K562 (cell line): ENCODE data around the gene RBM5. TPM values are rescaled to one million over a fixed set of nuclear protein-coding genes. Genes with fewer than 3 reads are reported as not detected.

Source experiments
- ATAC-seq: fragments of 200-7000 bp; cut with Tn5 transposase; 3 replicates; pipeline ENCODE4 v1.9.1; 2020; ENCODE audit warnings: moderate library complexity
- BruUV-seq: library from RNA; stranded (reverse); fragments of 400-500 nt; replicated peaks from 2 replicates; lab custom pipeline; 2021; lab: Mats Ljungman, UMichigan
- CTCF ChIA-PET: fragments of 300-600 bp; formaldehyde crosslinking; extraction: SDS; loops from one replicate; lab custom pipeline; 2021; ENCODE audit warnings: low intra/inter-chr PET ratio; lab: Yijun Ruan, JAX
- POLR2A ChIA-PET: fragments of 300-600, 350-650 bp; sonication (Branson Sonifier 250); formaldehyde crosslinking; extraction: SDS; loops from one replicate; lab custom pipeline; 2021; ENCODE audit warnings: antibody characterized with exemption, inconsistent platforms; lab: Yijun Ruan, JAX
- DNase-seq, 4 experiments: peaks; one replicate each; pipeline versions ENCODE4 v3.0.0 to v3.0.0-alpha.2; 2011 to 2018; ENCODE audit warnings: low spot score in 3 of 4, mixed read lengths in 3 of 4; ENCODE audit errors: extremely low read depth in 1 of 4
- FAIRE-seq: peaks from 2 replicates; lab custom pipeline; 2011; peaks lifted over from hg19 to GRCh38; lab: Jason Lieb, UNC
- H2AFZ ChIP-seq: 2 replicates; pipeline ENCODE4 v1.6.0; 2011; ENCODE audit warnings: low read depth, low read length, control low read depth, inconsistent platforms
- H3K27ac ChIP-seq: fragments of 200-600 bp; 3 replicates; pipeline ENCODE4 v1.8.0; 2011; ENCODE audit warnings: low read depth, mild to moderate bottlenecking, control low read depth, inconsistent platforms, low read length, moderate library complexity, mixed read lengths; ENCODE audit errors: extremely low read depth
- H3K27me3 ChIP-seq, 2 experiments: fragments of 300-600 bp in 1 of 2; 2 replicates in 1 of 2; 3 replicates in 1 of 2; pipeline versions ENCODE4 v1.6.0 to v1.8.0; 2011; ENCODE audit warnings: inconsistent platforms in 2 of 2, low read length in 2 of 2, mild to moderate bottlenecking in 1 of 2, mixed read lengths in 1 of 2, moderate library complexity in 1 of 2; ENCODE audit not compliant: control insufficient read depth in 2 of 2, insufficient read depth in 2 of 2
- H3K36me3 ChIP-seq: fragments of 300-600 bp; 3 replicates; pipeline ENCODE4 v1.8.0; 2011; ENCODE audit warnings: mild to moderate bottlenecking, low read length, inconsistent platforms; ENCODE audit not compliant: control insufficient read depth, insufficient read depth
- H3K4me1 ChIP-seq, 2 experiments: fragments of 200-600 bp in 1 of 2; replicated peaks in 1 of 2; 2 replicates in 1 of 2; 3 replicates in 1 of 2; pipeline versions ENCODE4 v1.5.1 to v1.8.0; 2011; ENCODE audit warnings: inconsistent platforms in 2 of 2, low read length in 2 of 2, mild to moderate bottlenecking in 1 of 2, mixed read lengths in 1 of 2, moderate library complexity in 1 of 2; ENCODE audit not compliant: control insufficient read depth in 2 of 2, insufficient read depth in 2 of 2
- H3K4me2 ChIP-seq: 2 replicates; pipeline ENCODE4 v1.6.1; 2011; ENCODE audit warnings: low read length, control low read depth, inconsistent platforms, mixed read lengths; ENCODE audit not compliant: insufficient read depth
- H3K4me3 ChIP-seq: fragments of 200-600 bp; sonication (generic), shearing (Covaris generic); 2 replicates; pipeline ENCODE4 v1.5.1; 2016; ENCODE audit warnings: control low read depth, inconsistent platforms
- H3K79me2 ChIP-seq: fragments of 200-600 bp; 3 replicates; pipeline ENCODE4 v1.8.0; 2011; ENCODE audit warnings: low read length, inconsistent platforms; ENCODE audit not compliant: control insufficient read depth, insufficient read depth
- H3K9ac ChIP-seq, 2 experiments: 2 replicates each; pipeline versions ENCODE4 v1.6.0 to v1.6.1; 2011; ENCODE audit warnings: low read depth in 2 of 2, low read length in 2 of 2, control low read depth in 1 of 2, inconsistent platforms in 1 of 2, mild to moderate bottlenecking in 1 of 2, mixed read lengths in 1 of 2; ENCODE audit not compliant: insufficient read depth in 1 of 2
- H3K9me1 ChIP-seq: one replicate; pipeline ENCODE4 v1.6.0; 2011; ENCODE audit warnings: inconsistent platforms, mild to moderate bottlenecking, low read length, moderate library complexity; ENCODE audit not compliant: control insufficient read depth, insufficient read depth
- H3K9me3 ChIP-seq: replicated peaks from 2 replicates; pipeline ENCODE4 v1.5.1; 2011; ENCODE audit warnings: low read depth, low read length, inconsistent platforms; ENCODE audit not compliant: control insufficient read depth, insufficient read depth
- H4K20me1 ChIP-seq: replicated peaks from 2 replicates; pipeline ENCODE4 v1.6.1; 2011; ENCODE audit warnings: low read length, inconsistent platforms, mixed read lengths; ENCODE audit not compliant: control insufficient read depth, insufficient read depth
- CHD4 ChIP-seq: fragments of 200-600 bp; sonication (generic); IDR thresholded peaks from 3 replicates; pipeline ENCODE4 v1.6.1; 2012; ENCODE audit warnings: low read depth, mild to moderate bottlenecking, mixed read lengths, low read length, inconsistent platforms; ENCODE audit not compliant: insufficient read depth, insufficient replicate concordance, poor library complexity, severe bottlenecking
- E2F6 ChIP-seq, 2 experiments: IDR thresholded peaks; 2 replicates each; pipeline ENCODE4 v1.6.1; 2011; ENCODE audit warnings: borderline replicate concordance in 1 of 2, control low read depth in 1 of 2, low read depth in 1 of 2, low read length in 1 of 2, mild to moderate bottlenecking in 1 of 2, mixed read lengths in 1 of 2, moderate library complexity in 1 of 2; ENCODE audit not compliant: insufficient read depth in 1 of 2, insufficient read length in 1 of 2, poor library complexity in 1 of 2, severe bottlenecking in 1 of 2; ENCODE audit errors: extremely low read depth in 1 of 2
- ELF4 ChIP-seq: fragments of 450-650 bp; formaldehyde crosslinking; IDR thresholded peaks from 2 replicates; pipeline ENCODE4 v1.4.0; 2022; ENCODE audit warnings: missing genetic modification characterization
- HDAC8 ChIP-seq: fragments of 450-650 bp; IDR thresholded peaks from 2 replicates; pipeline ENCODE4 v1.6.1; 2016; ENCODE audit warnings: mild to moderate bottlenecking, missing genetic modification characterization, moderate library complexity, missing compliant biosample characterization
- ILF3 ChIP-seq: fragments of 450-650 bp; IDR thresholded peaks from 2 replicates; pipeline ENCODE4 v1.6.1; 2018; ENCODE audit warnings: antibody characterized with exemption, mild to moderate bottlenecking, moderate library complexity, borderline replicate concordance
- KAT8 ChIP-seq: fragments of 450-650 bp; IDR thresholded peaks from 2 replicates; pipeline ENCODE4 v1.6.1; 2016; ENCODE audit warnings: low read depth, mild to moderate bottlenecking
- KLF6 ChIP-seq: fragments of 250-450 bp; sonication (Bioruptor Pico); IDR thresholded peaks from 2 replicates; pipeline ENCODE4 v1.4.0; 2020; ENCODE audit warnings: mild to moderate bottlenecking, moderate library complexity, borderline replicate concordance
- NCOA4 ChIP-seq: fragments of 450-650 bp; IDR thresholded peaks from 2 replicates; pipeline ENCODE4 v1.6.1; 2018; ENCODE audit warnings: mild to moderate bottlenecking; ENCODE audit not compliant: partially characterized antibody
- NCOA6 ChIP-seq: fragments of 450-650 bp; IDR thresholded peaks from 2 replicates; pipeline ENCODE4 v1.6.1; 2017; ENCODE audit warnings: mild to moderate bottlenecking
- RFX5 ChIP-seq: IDR thresholded peaks from 2 replicates; pipeline ENCODE4 v1.6.1; 2011; ENCODE audit warnings: low read depth, mild to moderate bottlenecking, improper control_type of control experiment, low read length
- ZFP36 ChIP-seq: fragments of 150-350 bp; IDR thresholded peaks from 2 replicates; pipeline ENCODE4 v1.6.1; 2018; ENCODE audit warnings: low read length, low read depth; ENCODE audit not compliant: partially characterized antibody
- ZNF165 ChIP-seq: fragments of 250-450 bp; sonication (Bioruptor Pico); IDR thresholded peaks from 2 replicates; pipeline ENCODE4 v1.4.0; 2020; ENCODE audit warnings: borderline replicate concordance
- ZNF511 ChIP-seq: sonication (generic); formaldehyde crosslinking; IDR thresholded peaks from 2 replicates; pipeline ENCODE4 v1.8.0; 2022; ENCODE audit warnings: mild to moderate bottlenecking, missing genetic modification reagents
- WGBS: fragments of 100-300 bp; shearing (Covaris generic); methylation state at CpG from one replicate; pipeline ENCODE4 v1.1.6; 2016; ENCODE audit warnings: low coverage, mixed read lengths; ENCODE audit not compliant: insufficient coverage; ENCODE audit errors: missing lambda C conversion rate; 5-methylcytosine and 5-hydroxymethylcytosine counted together
- in situ Hi-C: fragments of 300-500 bp; cut with MboI; formaldehyde crosslinking; loops from 4 replicates; pipeline ENCODE4 v1.15.0; 2018; ENCODE audit warnings: inconsistent platforms, mixed read lengths
- intact Hi-C: fragments of 100-400 bp; cut with micrococcal nuclease; formaldehyde crosslinking; loops from 2 replicates; pipeline ENCODE4 v1.14.2; 2022
- polyA plus RNA-seq, 8 experiments: library from polyadenylated mRNA; depleted of rRNA in 4 of 8; stranded (reverse) in 5 of 8; unstranded in 3 of 8; fragments of >200 nt; fragmentation: Nextera tagmentation in 2 of 8; fragmentation: Illumina TruSeq in 1 of 8; extraction: Ambion mirVana in 2 of 8; extraction: Trizol in 1 of 8; gene quantifications; 2 replicates each; pipeline versions ENCODE4 v1.2.1 to v1.2.3, GENCODE V29; 2011 to 2014; ENCODE audit warnings: inconsistent platforms in 1 of 8, missing spikeins in 1 of 8
- total RNA-seq, 7 experiments: library from RNA; depleted of rRNA in 6 of 7; stranded (reverse); fragments of >200 nt in 6 of 7; fragmentation: Illumina TruSeq in 2 of 7; extraction: Trizol in 2 of 7; gene quantifications; 2 replicates each; pipeline versions ENCODE4 v1.2.1 to v1.2.3, GENCODE V29; 2011 to 2021; ENCODE audit warnings: low replicate concordance in 1 of 7
- TF ChIP-seq, protein P1 (sequence below): sonication (generic); formaldehyde crosslinking; IDR thresholded peaks from 2 replicates; pipeline ENCODE4 v1.8.1; 2023; ENCODE audit warnings: mild to moderate bottlenecking, missing genetic modification reagents
- TF ChIP-seq, protein P2 (sequence below): fragments of 250-450 bp; sonication (Bioruptor Pico); IDR thresholded peaks from 2 replicates; pipeline ENCODE4 v1.5.0; 2020; ENCODE audit warnings: mild to moderate bottlenecking

RBM5 gene
- total and polyA plus RNA-seq, 9 of the 15 experiments (the other 6 are each of a cell fraction or from before 2014, with no cell fraction given): 24.5 to 153 (median 81.6) TPM

GRCh38 chr3:50100386-50100785 lies 11.7 kb downstream of the RBM5 start (continued):
- TF ChIP-seq KLF6 (CRISPR knock-in tag) (no peak), HDAC8 (no peak)

- in situ Hi-C loops: no loop called here
- FAIRE-seq (no peak), DNase-seq (no peak), ATAC-seq (no peak)
- Histone ChIP-seq H3K4me3 (no peak overlapping the region), H4K20me1 (no peaks in the 10 kb centered on the region), H3K9me3 (no peaks in the 10 kb centered on the region), H3K4me1 (no peaks in the 10 kb centered on the region), H3K27ac (no peak overlapping the region), H3K79me2 (no peaks in the 10 kb centered on the region), H3K9ac (no peak overlapping the region), H3K27me3 (no peaks in the 10 kb centered on the region), H3K4me2 (no peak overlapping the region), H3K36me3 (peaks cover 93% of the 10 kb centered on the region), H2AFZ (no peak overlapping the region), H3K9me1 (no peaks in the 10 kb centered on the region)
- 93% methylated on average over 4 of the region's 4 CpGs for WGBS
- ChIA-PET POLR2A (interaction anchor here (1.1 to 1.7 kb wide), 4 partner anchors 11 to 18 kb away, joined by 3 to 11 read pairs (median 4); partner anchors contain the start of gene RBM5), CTCF (no interaction called here)
- intact Hi-C loops: no loop called here
- BruUV-seq: no TSS peak
- no peak for TF ChIP-seq RFX5
- TF ChIP-seq ILF3: no peak
- TF ChIP-seq NCOA6: no peak
- no peak for TF ChIP-seq KAT8
- TF ChIP-seq NCOA4: no peak
- no peak for TF ChIP-seq ZFP36
- no peak for TF ChIP-seq ZNF511 (CRISPR knock-in tag)
- TF ChIP-seq ZNF165 (CRISPR knock-in tag): no peak
- TF ChIP-seq, protein P1, sequence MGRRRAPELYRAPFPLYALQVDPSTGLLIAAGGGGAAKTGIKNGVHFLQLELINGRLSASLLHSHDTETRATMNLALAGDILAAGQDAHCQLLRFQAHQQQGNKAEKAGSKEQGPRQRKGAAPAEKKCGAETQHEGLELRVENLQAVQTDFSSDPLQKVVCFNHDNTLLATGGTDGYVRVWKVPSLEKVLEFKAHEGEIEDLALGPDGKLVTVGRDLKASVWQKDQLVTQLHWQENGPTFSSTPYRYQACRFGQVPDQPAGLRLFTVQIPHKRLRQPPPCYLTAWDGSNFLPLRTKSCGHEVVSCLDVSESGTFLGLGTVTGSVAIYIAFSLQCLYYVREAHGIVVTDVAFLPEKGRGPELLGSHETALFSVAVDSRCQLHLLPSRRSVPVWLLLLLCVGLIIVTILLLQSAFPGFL: no peak
- TF ChIP-seq, protein P2, sequence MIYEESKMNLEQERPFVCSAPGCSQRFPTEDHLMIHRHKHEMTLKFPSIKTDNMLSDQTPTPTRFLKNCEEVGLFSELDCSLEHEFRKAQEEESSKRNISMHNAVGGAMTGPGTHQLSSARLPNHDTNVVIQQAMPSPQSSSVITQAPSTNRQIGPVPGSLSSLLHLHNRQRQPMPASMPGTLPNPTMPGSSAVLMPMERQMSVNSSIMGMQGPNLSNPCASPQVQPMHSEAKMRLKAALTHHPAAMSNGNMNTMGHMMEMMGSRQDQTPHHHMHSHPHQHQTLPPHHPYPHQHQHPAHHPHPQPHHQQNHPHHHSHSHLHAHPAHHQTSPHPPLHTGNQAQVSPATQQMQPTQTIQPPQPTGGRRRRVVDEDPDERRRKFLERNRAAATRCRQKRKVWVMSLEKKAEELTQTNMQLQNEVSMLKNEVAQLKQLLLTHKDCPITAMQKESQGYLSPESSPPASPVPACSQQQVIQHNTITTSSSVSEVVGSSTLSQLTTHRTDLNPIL: no peak
- TF ChIP-seq CHD4: no peak
- no peak for TF ChIP-seq E2F6 (IDR thresholded peaks at IDR 0.05; ENCODE audit: borderline replicate concordance in 1 of 2, extremely low read depth in 1 of 2, insufficient read depth in 1 of 2, insufficient read length in 1 of 2, low read depth in 1 of 2, low read length in 1 of 2, poor library complexity in 1 of 2, severe bottlenecking in 1 of 2)
- TF ChIP-seq ELF4 (CRISPR knock-in tag): no peak
Measured at GRCh38 chr3:50100956-50101845, 12.5 kb downstream of the RBM5 start.
